Measurements from ENCODE around the gene KRTAP10-4.
"Not testable (repeated sequence)": the region's sequence is repeated elsewhere in the genome, so short reads cannot be mapped to it uniquely, and the experiment has no call there.

Gene KRTAP10-4

DNA sequence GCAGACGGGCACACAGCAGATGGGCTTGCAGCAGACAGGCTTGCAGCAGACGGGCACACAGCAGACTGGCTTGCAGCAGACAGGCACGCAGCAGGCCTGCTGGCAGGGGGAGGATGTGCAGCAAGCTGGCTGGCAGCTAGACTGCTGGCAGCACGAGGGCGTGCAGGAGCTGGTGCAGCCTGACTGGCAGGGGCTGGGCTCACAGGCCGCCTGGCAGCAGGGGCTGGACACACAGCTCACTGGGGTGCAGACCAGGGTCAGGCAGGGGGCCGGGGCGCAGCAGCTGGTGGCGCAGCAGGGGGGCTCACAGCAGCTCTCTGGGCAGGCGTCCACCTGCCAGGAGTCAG, 15.2 kb upstream of the KRTAP10-4 start:
- not testable (repeated sequence) for DNase-seq (ENCODE audit: low read depth)

DNA sequence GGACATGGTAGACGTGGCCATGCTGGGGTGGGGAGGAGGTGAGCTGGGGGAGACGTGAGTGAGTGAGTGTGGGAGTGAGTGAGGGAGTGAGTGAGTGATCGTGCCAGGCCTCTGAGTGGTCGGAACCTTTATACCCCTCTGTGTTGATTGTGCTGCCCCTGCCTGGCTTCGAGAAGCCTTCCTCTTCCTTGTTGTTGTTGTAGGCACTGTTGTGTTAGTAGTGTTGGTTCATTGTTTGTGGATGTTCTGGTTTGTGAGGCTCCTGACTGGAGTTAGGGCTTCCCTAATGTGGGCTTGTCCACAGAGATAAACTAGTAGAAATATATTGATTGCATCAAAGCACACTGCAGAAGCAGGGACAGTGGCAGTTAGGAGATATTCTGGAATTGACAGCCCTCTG, 14.8 kb upstream of the KRTAP10-4 start, which contains the start of gene KRTAP10-3:
Gene KRTAP10-3, minus strand, starts transcription at position 101 of the 400 bp plus-strand sequence. Its CDS starts 80 bp downstream, at position 21.
- no peak for DNase-seq (ENCODE audit: low read depth)

DNA sequence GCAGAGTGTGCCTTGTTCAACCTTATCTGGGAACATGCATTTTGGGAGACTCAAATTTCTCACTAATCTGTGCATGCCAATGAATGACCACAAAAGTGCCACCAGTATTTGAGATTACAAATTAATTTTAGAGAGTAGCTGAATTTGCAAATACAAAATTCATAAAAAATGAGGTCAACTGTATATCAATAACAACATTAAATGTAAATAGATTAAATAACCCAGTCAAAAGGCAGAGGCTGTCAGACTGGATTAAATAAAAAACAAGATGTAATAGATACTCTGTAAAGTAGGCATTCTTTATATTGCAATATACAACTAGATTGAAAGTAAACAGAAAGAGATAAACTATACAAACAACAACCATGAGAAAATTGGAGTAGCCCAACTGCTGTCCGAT, 9.4 kb upstream of the KRTAP10-4 start:
- no peak for DNase-seq (ENCODE audit: low read depth)

DNA sequence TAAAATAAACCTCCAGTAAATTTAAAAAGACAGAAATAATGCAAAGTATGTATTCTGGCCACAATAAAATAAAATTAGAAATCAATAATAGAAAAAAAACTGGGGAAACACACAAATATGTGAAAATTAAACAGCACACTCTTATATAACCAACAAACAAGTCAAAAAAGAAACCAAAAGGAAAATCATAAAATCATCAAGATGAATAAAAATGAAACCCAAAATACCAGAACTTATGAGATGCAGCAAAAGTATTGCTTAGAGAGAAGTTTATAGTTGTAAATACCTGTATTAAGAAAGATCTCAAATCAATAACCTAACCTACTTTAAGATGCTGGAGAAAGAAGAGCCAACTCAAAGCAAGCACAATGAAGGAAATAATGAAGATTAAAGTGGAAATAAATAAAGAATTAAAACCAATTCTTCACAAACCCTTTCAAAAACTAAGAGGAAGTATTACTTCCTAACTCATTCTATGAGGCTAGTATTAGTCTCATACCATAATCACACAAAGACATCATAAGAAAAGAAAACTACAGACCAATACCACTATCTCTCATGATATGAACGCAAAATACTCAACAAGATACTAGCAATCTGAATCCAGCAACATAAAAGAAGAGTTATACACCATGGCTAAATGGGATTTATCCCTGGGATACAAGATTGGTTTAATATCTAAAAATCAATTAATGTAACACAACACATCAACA, 8.5 kb upstream of the KRTAP10-4 start:
- DNase-seq (ENCODE audit: low read depth): no peak

DNA sequence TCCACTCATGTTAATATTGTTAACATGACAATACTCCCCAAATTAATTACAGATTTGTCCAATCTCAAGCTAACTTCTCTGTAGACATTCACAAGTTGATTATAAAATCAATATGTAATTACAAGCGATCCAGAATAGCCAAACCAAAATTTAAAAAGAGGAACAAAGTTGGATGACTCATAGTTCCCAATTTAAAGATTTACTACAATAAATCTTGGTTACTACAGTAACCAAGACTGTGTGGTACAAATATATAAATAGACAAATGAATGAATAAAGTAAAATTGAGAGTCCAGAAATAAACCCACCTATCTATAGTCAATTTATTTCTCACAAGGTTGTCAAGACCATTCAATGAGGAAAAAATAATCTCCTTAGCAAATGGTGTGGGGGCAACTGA, 7.1 kb upstream of the KRTAP10-4 start:
- DNase-seq (ENCODE audit: low read depth): no peak

DNA sequence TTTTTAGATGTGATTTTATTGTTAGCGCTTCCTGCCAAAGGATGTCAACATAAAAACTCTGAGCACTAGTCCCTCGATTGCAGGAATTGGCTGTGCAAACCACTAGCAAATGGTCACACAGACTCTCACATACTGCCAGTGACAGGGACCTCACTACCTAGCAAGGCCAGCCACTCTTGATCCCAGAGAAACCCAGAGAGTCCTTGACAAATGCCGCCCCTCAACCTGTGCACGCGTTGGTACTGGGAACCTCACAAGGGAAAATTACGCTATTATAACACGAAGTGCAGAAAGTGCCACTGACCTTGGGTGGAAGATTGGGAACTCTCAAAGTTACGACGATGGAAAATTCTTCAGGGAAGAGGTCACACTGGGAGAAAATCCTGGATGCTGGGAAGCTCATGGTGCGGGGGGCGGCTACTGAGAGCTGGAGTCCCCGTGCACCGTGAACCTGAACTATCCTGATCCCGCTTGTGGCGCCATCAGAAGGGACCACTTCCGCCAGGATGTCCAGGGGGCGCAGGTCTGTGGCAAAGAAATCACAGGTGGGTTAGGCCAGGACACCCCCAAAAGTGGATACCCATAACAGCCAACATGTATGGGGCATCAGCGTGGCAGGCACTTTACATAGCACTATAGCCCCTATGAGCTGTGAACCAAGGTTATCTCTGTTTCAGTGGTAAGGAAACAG, 5.9 kb upstream of the KRTAP10-4 start:
- DNase-seq (ENCODE audit: low read depth): no peak

DNA sequence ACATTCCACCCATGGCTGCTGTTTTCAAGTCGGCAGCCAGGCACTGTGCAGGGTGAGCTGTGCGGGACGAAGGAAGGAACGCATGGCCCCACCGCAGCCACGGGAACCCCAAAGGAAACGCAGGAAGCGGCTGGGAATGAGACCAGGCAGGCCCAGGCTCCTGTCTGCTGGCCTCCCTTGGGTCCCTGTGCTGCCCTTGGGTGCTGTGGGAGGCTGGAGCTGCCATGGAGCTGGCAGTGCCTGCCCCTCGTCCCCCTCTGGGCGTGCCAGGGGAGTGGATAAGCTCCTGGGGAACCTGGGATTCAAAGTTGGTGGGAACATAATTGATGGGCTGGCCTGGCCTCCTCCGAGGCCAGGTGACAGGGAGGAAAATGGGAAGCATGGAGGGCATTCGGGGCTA, 5.3 kb upstream of the KRTAP10-4 start:
- no peak for DNase-seq (ENCODE audit: low read depth)

DNA sequence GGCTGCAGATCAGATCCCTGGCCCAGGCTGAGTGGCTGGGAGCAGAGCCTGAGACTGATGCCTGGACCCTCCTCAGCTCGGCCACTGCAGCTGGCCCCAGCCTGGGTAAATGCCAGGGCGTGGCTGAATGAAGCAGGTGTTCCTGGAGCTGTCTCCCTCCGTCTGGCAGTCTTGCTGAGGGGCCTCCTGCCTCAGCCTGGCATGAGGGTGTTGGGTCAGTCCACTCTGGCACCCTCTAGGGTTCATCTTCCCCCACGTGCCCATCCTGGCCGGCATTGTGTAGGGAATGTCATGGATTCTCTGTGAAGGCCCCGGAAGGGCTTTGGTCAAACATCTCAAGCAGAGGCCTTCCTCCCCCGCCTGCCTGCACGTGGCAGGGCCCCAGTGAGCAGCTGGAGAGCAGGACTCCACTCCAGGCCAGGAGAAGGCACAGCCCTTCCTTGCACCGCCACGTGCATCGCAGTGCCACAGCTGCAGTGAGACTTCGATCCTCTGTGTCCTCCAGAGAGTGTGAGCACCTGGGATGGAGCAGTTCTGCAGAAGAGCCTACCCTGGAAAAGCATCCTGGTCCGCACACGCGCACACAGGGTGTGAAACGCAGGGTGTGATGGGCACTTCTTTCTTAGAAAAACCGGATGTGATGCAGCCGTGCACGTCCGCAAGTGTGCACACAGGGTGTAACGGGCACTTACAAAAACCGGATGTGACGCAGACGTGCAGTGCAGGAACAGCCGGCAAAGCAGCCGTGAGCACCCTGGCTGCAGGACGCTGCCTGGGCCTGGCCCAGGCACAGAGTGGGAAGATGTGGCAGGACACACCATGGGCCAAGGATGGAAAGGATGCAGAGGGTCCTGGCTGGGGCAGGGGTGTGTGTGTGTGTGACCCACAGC, 4.6 kb upstream of the KRTAP10-4 start:
- no peak for DNase-seq (ENCODE audit: low read depth)

DNA sequence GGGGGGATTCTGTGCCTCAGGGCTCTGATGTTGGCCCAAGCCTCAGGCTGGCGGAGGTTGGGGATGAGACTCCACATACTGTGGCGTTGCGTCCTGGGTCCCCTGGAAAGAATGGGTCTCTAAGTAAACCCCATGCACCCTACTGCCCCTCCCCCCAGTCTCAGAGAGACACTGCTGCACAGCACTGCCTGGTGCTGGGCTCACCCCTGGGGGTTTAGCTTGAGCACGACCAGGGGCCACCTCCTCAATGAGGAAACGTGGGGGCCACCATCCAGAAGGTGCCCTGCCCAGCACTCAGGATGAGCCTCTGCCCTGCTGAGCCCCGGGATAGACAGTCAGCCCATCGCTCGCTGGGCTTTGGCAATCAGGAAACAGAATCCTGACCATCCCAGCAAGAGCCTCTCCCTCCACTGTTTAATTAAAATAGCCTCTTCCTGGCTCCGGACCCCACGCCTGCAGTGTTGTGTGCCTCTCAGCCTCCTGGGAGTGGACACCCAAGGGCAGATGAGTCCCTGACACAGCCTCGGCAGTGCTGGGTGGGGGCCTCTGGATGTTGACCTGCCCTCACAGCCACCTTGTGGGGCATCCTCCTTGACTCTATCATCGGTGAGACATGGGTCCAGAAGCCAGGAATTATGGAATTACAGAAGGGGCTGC, 3.5 kb upstream of the KRTAP10-4 start:
- no peak for DNase-seq (ENCODE audit: low read depth)

DNA sequence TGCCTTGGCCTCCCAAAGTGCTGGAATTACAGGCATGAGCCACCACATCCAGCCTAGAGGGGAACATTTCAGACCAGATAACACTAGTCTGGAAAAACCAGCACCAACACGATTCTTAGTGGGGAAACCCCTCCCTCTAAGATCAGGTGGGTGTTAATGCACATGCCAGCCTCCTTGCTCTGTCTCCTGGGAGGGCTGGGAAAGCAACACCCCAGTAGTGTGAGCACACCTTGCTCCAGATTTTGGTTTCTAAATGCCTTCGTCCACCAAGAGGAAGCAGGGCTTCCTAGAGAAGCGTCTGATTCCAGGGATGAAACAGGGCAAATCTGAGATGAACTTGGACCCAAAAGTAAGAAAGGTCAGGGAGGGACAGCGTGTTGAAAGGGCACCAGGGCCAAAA, 2.2 kb upstream of the KRTAP10-4 start:
- DNase-seq (ENCODE audit: low read depth): no peak

DNA sequence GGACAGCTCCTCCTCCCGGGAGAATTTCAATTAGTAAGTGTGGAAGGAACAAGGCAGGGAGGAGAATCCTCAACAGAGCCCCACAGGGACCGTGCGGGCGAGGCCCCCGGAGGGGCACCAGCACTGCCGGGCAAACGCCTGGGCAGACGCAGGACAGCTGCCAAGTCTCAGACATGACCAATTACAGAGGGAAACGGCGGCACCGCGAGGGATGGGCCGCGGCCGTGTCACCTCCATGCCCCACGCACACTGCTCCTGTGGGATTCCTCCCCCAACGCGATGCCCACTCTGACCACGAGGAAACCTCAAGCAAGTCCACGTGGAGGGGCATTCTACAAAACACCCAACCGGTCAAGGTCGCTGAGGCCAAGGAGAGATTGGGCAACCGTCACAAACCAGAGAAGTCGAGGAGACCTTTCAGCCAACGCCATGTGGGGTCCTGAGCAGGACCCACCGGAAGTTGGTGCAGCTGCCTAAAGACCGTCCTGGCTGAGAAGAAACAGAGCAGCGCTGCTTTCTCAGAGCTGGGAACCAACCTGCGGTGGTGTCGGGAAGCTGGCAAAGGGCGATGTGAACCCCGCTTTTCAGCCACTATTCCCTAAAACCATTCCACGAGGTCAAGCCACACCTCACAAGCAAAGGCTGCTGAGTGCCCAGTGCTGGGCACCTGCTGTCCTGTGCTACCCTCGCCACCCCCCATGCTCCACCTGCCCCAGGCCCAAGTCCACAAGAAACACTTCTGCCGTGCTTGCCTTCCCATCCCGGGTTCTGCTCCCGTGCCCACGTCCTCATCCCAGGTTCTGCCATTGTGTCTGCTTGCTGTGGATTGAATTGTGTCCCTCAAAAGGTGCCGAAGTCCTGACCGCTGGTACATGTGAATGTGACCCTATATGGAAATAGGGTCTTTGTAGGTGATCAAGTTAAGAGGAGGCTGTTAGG, 1.4 kb upstream of the KRTAP10-4 start:
- no peak for DNase-seq (ENCODE audit: low read depth)

DNA sequence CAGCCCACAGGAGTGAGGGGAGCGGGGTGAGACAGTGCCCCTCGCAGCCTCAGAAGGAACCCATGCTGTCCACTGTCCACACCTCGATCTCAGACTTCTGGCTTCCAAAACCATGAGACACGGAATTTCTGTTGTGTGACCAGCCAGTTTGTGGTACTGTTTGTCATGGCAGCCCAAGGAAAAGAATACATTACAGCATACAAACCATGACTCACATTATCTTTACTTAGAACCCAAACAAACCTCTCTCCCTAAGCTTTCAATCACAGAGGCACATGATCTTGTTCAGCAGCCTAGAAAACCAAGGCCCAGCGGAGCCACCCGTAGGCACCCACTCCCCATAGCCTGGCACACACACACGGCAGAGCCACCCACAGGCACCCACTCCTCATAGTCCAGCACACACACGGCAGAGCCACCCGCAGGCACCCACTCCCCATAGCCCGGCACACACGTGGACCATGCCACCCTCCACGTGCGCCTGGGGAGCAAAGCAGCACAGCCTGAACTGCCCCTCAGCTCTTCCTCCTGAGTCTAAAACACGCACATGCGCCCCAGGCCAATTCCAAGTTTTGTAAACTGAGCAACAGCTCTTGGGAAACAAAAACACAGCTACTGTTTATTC, 458 bp upstream of the KRTAP10-4 start:
- no peak for DNase-seq (ENCODE audit: low read depth)

DNA sequence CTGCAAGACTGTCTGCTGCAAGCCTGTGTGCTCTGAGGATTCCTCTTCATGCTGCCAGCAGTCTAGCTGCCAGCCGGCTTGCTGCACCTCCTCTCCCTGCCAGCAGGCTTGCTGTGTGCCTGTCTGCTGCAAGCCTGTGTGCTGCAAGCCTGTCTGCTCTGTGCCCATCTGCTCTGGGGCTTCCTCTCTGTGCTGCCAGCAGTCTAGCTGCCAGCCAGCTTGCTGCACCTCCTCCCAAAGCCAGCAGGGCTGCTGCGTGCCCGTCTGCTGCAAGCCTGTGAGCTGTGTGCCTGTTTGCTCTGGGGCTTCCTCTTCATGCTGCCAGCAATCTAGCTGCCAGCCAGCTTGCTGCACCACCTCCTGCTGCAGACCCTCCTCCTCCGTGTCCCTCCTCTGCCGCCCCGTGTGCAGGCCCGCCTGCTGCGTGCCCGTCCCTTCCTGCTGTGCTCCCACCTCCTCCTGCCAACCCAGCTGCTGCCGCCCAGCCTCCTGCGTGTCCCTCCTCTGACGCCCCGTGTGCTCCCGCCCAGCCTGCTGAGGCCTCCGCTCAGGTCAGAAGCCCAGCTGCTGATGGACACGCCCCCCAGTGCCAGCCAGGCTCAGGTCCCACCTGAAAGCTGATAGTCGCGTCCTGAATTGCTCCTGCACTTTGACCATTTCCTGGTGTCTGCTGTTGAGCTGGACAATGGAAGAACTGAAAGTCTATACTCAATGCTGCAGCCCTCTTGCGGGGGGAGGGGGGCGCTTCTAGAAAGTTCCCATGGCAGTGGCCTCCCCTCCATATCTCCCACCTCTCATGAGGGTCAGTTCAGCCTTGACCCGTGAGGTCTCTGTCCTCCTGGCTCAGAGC, 1.2 kb downstream of the KRTAP10-4 start:
- DNase-seq (ENCODE audit: low read depth): no peak

DNA sequence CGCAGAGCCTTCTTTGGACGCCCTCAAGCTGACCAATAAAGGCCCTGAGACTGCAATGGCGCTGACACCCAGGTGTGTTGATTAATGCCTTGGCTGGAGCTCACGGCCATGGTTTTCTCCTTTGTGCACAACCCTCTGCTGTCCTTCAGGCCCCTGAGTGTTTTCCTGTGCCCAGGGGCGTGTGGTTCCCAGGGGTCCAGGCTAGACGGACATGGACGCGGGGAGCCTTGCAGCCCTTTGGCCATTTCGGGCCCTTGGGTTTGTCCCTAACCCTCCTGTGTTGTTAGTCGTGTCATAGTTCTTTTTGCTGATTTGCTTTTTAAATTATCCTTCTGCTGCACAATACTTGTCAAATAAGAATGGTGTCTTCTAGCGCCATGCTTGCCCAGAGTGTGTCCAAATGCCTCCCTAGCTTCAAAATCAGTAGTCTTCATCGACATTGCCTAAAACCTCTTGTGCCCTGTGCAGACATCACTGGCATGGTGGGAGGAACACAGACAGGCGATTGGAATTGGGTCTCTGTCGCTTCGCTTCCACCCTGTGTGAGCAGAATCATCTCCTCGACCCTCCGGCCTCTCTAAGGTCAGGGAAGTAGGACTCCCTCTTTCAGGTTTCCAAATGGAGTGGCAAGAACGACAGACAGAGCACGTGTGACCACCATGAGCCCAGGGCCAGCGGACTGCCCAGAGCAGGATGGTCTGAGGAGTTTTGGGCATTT, 1.9 kb downstream of the KRTAP10-4 start:
- DNase-seq (ENCODE audit: low read depth): no peak

DNA sequence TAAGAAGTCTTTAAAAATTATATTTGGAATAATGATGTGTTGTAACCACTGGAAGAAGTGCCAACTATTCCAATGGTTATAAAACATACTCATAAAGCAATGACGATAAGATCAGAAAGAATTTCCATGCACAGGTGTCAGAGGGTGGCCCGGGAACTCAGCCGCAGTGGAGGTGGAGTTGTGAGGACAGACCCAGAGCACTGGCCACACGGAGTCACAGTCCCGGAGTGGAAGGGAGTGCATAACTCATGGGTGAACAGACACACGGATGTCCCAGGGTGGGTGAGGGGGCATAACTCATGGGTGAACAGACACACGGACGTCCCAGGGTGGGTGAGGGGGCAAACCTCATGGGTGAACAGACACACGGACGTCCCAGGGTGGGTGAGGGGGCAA, 2.5 kb downstream of the KRTAP10-4 start:
- no peak for DNase-seq (ENCODE audit: low read depth)

DNA sequence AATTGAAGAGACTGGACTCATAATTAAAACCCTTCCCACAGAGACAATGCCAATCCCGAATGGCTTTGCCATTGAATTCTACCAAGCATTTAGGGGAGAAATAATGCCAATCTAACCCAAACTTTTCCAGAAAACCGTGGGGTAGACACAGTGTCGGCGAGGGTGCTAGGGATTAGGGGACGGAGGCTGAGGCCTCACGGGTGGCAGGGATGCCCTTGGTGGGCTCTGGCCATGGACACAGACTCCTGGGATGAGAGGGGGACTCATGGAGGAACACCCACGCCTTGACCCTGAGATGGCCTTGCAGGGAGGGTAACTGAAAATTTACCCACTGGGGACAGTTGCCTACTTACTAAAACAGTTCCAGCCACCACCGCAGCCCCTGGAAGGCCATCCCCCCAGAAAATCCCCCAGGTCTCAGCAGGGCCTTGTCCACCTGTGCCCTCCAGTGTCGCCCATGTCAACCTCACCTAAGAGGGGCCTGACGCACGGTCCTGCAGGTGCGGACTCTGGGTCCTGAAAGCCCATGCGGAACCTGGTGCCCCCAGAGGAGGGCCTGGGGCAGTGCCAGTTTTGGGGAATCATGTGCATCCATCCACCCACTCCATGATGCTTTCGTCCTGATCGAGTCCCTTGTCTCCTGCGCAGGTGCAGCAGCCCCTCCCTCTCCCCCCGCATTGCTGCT, 5.0 kb downstream of the KRTAP10-4 start:
- DNase-seq (ENCODE audit: low read depth): no peak

DNA sequence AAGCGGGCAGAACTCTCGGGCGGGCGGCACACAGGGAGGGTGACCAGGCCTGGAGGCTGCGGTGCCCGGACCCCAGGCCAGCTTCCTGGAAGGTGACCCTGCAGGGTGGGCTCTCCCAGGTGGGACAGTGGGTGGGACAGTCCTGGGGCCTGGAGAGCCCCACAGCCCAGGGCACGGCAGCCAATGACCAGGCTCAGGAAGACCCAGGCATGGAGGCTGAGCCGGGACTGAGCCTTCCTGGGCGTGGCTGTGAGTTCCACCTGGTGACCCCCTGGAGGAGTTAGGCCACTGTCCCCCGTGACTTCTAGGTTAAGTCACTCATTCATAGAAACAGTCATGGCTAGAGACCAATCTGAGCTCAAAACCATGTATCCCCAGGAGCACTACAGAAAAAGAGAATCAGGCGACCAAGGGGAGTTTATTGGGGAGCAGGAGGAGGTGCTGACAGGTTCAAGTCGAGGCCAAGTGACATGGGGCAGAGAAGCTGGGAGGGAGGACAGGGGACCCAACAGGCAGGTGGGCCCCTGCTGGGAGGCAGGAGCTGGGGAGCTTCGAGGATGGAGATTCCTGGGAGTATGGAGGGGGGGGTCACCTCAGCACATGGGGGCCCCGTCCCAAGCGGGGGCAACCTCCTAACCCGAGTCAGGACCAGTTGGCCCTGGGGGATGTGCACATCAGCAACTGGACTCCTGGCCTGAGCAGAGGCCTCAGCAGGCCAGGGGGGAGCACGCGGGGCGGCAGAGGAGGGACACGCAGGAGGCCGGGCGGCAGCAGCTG, 5.7 kb downstream of the KRTAP10-4 start:
- DNase-seq (ENCODE audit: low read depth): no peak

DNA sequence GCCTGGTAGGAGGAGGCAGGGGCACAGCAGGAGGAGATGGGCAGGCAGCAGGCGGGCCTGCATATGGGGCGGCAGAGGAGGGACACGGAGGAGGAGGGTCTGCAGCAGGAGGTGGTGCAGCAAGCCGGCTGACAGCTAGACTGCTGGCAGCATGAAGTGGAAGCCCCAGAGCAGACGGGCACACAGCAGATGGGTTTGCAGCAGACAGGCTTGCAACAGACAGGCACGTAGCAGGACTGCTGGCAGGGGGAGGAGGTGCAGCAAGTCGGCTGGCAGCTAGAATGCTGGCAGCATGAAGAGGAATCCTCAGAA, 6.3 kb downstream of the KRTAP10-4 start:
- DNase-seq (ENCODE audit: low read depth): no peak

Measured in fibroblast of the conjunctiva (primary cell).